GM19240 (cell line): Measurements from ENCODE around the gene DNTT.

Experiments
- DNase-seq: peaks from one replicate; pipeline ENCODE4 v3.0.0; 2011; ENCODE audit warnings: low spot score; ENCODE audit not compliant: insufficient read length

DNTT gene

DNA sequence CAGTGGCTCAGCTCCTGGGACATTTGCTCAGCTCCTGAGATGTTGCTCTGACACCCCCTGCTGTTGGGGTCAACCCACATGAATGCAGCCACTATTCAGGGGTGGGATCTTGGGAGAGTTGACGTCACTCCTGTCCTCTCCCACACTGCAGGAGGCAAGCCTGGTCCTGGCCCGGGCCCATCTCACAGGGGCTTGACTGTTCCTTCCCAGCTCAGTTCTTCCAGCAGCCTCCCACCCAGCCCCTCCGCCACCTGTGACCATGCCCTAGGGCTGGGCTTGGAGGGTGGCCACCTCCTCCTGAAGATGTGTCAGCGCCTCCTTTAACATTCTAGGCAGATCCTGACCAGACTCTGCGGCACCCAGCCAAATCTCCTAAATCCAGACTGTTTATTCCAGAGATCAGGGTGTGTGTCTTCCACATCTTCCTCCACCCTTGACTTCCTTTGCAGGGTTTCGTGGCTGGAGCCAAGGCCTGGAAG, 73.6 kb downstream of the DNTT start:
- DNase-seq, result no peak

DNA sequence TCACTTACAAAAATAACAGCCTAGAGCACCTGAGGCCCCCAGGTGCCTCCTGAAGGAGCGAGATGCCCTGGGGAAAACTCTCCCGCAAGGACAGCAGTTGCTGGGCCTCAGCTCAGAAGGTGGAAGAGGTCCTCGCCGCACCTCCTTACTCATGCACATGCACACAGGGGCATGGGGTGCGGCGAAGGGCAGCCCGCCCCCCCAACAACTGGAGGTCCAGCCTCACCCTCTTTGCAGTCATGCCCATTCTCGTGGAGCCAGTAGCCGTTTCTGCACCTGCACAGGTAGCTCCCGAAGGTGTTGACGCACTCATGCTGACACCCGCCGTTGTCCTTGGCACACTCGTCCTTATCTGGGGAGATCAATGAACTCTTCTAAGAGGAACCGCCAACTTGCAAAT, 74.5 kb downstream of the DNTT start:
- DNase-seq, result no peak

DNA sequence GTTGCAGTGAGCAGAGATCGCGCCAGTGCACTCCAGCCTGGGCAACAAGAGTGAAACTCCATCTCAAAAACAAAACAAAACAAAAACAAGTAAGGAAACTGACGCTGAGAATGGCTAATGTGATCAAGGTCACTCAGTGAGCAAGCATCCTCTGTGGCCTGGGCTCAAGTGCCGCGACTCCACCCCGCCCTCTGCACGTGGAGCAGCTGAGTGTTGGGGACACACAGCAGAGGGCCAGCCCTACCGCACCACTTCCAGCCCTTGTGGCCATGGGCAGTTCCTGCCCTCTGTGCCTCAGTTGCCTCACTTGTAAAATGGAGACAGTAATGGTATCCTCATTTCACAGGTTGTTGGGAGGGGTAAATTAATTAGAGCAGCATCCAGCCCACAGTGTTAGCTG, 75.5 kb downstream of the DNTT start:
- no peak for DNase-seq

DNA sequence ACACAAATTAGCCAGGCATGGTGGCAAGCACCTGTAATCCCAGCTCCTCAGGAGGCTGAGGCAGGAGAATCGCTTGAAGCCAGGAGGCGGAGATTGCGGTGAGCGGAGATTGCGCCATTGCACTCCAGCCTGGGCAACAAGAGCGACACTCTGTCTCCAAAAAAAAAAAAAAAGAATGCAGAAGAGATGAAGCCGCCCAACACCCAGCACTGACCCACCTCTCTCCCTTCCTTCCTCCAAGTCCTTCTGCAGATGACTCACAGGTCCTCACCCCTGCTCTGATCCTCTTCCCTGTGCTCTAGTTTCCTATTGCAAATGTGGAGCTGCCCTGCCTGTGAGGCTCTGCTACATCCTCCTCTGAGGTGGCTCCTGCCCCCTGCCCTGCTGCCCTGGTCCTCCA, 76.6 kb downstream of the DNTT start:
- no peak for DNase-seq

DNA sequence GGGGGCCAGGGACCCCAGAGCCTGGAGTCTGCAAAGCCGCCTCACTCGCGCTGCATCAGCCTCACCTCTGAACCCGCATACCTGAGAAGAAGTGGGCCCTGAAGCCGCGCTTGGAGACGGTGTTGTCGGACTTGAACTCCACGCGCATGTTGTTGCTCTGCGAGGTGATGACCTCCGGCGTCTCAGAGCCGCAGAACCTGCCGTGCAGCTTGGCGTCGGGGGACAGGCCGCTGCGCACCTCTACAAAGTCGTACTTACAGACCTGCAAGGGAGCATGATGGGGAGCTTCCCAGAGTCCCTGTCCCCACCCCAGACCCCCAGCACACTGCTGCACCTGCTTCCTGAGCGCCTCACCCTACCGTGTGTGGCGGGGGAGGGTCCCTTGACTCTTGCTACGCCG, 80.3 kb downstream of the DNTT start:
- no peak for DNase-seq

DNA sequence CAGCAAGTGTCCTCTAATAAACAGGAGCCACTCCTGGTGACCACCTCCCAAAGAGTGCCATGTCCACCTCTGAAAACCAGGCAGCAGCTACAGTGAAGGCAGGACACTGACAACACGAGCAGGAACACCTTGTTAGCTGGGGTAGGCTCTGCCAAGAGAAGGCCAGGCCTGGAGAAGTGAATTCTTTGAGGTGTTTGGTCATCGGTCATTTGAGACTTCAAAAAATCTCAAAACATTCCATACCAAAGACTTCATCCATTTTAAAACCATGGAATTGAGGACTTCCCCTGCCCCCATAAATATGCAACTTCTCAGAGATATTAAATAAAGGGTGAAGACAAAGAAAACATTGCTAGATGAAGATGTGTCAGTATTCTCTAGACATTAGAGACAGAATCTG, 82.9 kb downstream of the DNTT start:
- DNase-seq, result no peak

DNA sequence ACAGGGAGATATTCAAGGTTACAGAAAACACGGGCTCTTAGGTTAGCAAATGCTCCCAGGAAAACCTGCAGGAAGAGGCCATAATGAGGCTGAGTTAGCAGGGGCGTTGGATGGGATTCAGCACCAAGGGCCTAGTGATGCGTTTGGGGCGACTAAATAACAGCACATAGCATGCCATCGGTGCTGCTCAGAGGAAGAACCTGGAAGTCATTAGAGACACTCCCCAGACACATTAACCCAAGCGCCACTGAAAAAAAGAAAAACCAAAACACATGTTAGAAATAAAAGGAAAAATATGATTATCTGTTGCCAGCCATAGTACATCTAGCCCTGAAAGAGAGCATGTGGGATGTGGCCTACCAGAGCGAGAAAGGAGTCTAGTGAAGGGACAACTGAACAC, 83.4 kb downstream of the DNTT start:
- no peak for DNase-seq
